Stimulated activated naive CD8-positive, alpha-beta T cell treated with anti-CD3 and anti-CD28 coated beads, Interleukin-15, amount 100 ng/mL, for 72 hours (primary cell): ENCODE results near the gene TBC1D22A.

Experiments
- ATAC-seq: fragments of 150-1000 bp; cut with Tn5 transposase; 2 replicates; pipeline ENCODE4 v1.10.0; 2021; ENCODE audit warnings: mild to moderate bottlenecking, moderate library complexity
- DNase-seq, 2 donors: peaks; one replicate each; pipeline ENCODE4 v3.0.0; 2021 to 2022
- H3K27ac Mint-ChIP-seq, 2 donors: one replicate each; pipeline ENCODE4 v1.8.0; 2022; ENCODE audit warnings: mild to moderate bottlenecking in 2 of 2, mixed read lengths in 2 of 2, moderate library complexity in 2 of 2
- H3K27me3 Mint-ChIP-seq: one replicate; pipeline ENCODE4 v1.8.0; 2022; ENCODE audit warnings: mixed read lengths
- H3K4me1 Mint-ChIP-seq: one replicate; pipeline ENCODE4 v1.8.0; 2022; ENCODE audit warnings: mild to moderate bottlenecking, mixed read lengths
- H3K4me3 Mint-ChIP-seq, 2 donors: one replicate each; pipeline ENCODE4 v1.8.0; 2022; ENCODE audit warnings: mild to moderate bottlenecking in 2 of 2, mixed read lengths in 2 of 2, moderate library complexity in 1 of 2
- H3K9me3 Mint-ChIP-seq, 2 donors: one replicate each; pipeline ENCODE4 v1.8.0; 2022; ENCODE audit warnings: mixed read lengths in 2 of 2

The TBC1D22A gene

GRCh38 chr22:46967445-46968358 lies 205.3 kb downstream of the TBC1D22A start:
- Mint-ChIP-seq H3K27me3 (no peaks in the 10 kb centered on the region), H3K9me3 (no peaks in the 10 kb centered on the region), H3K27ac (no peak overlapping the region), H3K4me1 (peaks cover 46% of the 10 kb centered on the region), H3K4me3 (no peak overlapping the region)
- ATAC-seq: no peak
- DNase-seq: no peak

- ATAC-seq: no peak
- Mint-ChIP-seq H3K27ac (no peak overlapping the region), H3K4me3 (no peak overlapping the region), H3K9me3 (no peaks in the 10 kb centered on the region), H3K27me3 (no peaks in the 10 kb centered on the region), H3K4me1 (peaks cover 46% of the 10 kb centered on the region)
- DNase-seq: no peak
Measured at GRCh38 chr22:46968359-46968740, 205.9 kb downstream of the TBC1D22A start.

GRCh38 chr22:46968848-46969247 lies 206.4 kb downstream of the TBC1D22A start:
- Mint-ChIP-seq H3K4me3 (no peak overlapping the region), H3K27me3 (no peaks in the 10 kb centered on the region), H3K4me1 (peaks cover 41% of the 10 kb centered on the region), H3K27ac (peak overlapping the region in 1 of 2 donors; percentile 22), H3K9me3 (no peaks in the 10 kb centered on the region)
- ATAC-seq: no peak
- DNase-seq: no peak

GRCh38 chr22:46969491-46969890 lies 207.0 kb downstream of the TBC1D22A start:
- peaks cover 36% of the 10 kb centered on the region for H3K4me1 Mint-ChIP-seq
- no peaks in the 10 kb centered on the region for H3K27me3 Mint-ChIP-seq
- DNase-seq (peak; percentile 83 to 93), ATAC-seq (peak; percentile 99)
- no peaks in the 10 kb centered on the region for H3K9me3 Mint-ChIP-seq
- H3K4me3 Mint-ChIP-seq: peak overlapping the region; percentile 4 to 34
- H3K27ac Mint-ChIP-seq: peak overlapping the region; percentile 22 to 66

- Mint-ChIP-seq H3K9me3 (no peaks in the 10 kb centered on the region), H3K27me3 (no peaks in the 10 kb centered on the region), H3K4me3 (peak overlapping the region; percentile 7 to 8), H3K4me1 (peaks cover 40% of the 10 kb centered on the region), H3K27ac (peak overlapping the region in 1 of 2 donors; percentile 66)
- DNase-seq (peak in 1 of 2 donors; percentile 21), ATAC-seq (peak; percentile 72)
Measured at GRCh38 chr22:46969961-46970360, 207.5 kb downstream of the TBC1D22A start.

- DNase-seq: no peak
- H3K27me3 Mint-ChIP-seq: no peaks in the 10 kb centered on the region
- ATAC-seq: no peak
- no peaks in the 10 kb centered on the region for H3K9me3 Mint-ChIP-seq
- no peak overlapping the region for H3K27ac Mint-ChIP-seq
- H3K4me3 Mint-ChIP-seq: peak overlapping the region; percentile 7 to 8
- peaks cover 44% of the 10 kb centered on the region for H3K4me1 Mint-ChIP-seq
Measured at GRCh38 chr22:46970411-46971098, 208.1 kb downstream of the TBC1D22A start.

- no peaks in the 10 kb centered on the region for H3K27me3 Mint-ChIP-seq
- DNase-seq: no peak
- H3K4me1 Mint-ChIP-seq: peaks cover 40% of the 10 kb centered on the region
- H3K9me3 Mint-ChIP-seq: no peaks in the 10 kb centered on the region
- ATAC-seq: no peak
- H3K27ac Mint-ChIP-seq: no peak overlapping the region
- H3K4me3 Mint-ChIP-seq: no peak overlapping the region
Measured at GRCh38 chr22:46971099-46971763, 208.8 kb downstream of the TBC1D22A start.

GRCh38 chr22:46971764-46972125 lies 209.3 kb downstream of the TBC1D22A start:
- Mint-ChIP-seq H3K27ac (no peak overlapping the region), H3K27me3 (no peaks in the 10 kb centered on the region), H3K9me3 (no peaks in the 10 kb centered on the region), H3K4me1 (peaks cover 39% of the 10 kb centered on the region), H3K4me3 (no peak overlapping the region)
- ATAC-seq: no peak
- DNase-seq: no peak

- DNase-seq: no peak
- no peak overlapping the region for H3K27ac Mint-ChIP-seq
- H3K27me3 Mint-ChIP-seq: no peaks in the 10 kb centered on the region
- H3K9me3 Mint-ChIP-seq: no peaks in the 10 kb centered on the region
- H3K4me1 Mint-ChIP-seq: peaks cover 39% of the 10 kb centered on the region
- no peak for ATAC-seq
- no peak overlapping the region for H3K4me3 Mint-ChIP-seq
Measured at GRCh38 chr22:46972256-46972655, 209.8 kb downstream of the TBC1D22A start.

GRCh38 chr22:46972901-46973831 lies 210.7 kb downstream of the TBC1D22A start:
- peak overlapping the region in 1 of 2 donors; percentile 84 for H3K27ac Mint-ChIP-seq
- no peaks in the 10 kb centered on the region for H3K9me3 Mint-ChIP-seq
- DNase-seq (no peak), ATAC-seq (no peak)
- peaks cover 34% of the 10 kb centered on the region for H3K4me1 Mint-ChIP-seq
- H3K27me3 Mint-ChIP-seq: no peaks in the 10 kb centered on the region
- H3K4me3 Mint-ChIP-seq: no peak overlapping the region

- Mint-ChIP-seq H3K27ac (no peak overlapping the region), H3K4me3 (no peak overlapping the region), H3K4me1 (peaks cover 26% of the 10 kb centered on the region), H3K27me3 (no peaks in the 10 kb centered on the region), H3K9me3 (no peaks in the 10 kb centered on the region)
- ATAC-seq (no peak), DNase-seq (no peak)
Measured at GRCh38 chr22:46974077-46974476, 211.6 kb downstream of the TBC1D22A start.

GRCh38 chr22:46974631-46975585 lies 212.5 kb downstream of the TBC1D22A start:
- ATAC-seq (no peak), DNase-seq (no peak)
- no peaks in the 10 kb centered on the region for H3K27me3 Mint-ChIP-seq
- no peaks in the 10 kb centered on the region for H3K9me3 Mint-ChIP-seq
- peaks cover 18% of the 10 kb centered on the region for H3K4me1 Mint-ChIP-seq
- peak overlapping the region; percentile 52 to 54 for H3K27ac Mint-ChIP-seq
- no peak overlapping the region for H3K4me3 Mint-ChIP-seq

- no peak for DNase-seq
- no peaks in the 10 kb centered on the region for H3K27me3 Mint-ChIP-seq
- ATAC-seq: no peak
- H3K27ac Mint-ChIP-seq: no peak overlapping the region
- no peaks in the 10 kb centered on the region for H3K9me3 Mint-ChIP-seq
- H3K4me3 Mint-ChIP-seq: no peak overlapping the region
- peaks cover 9% of the 10 kb centered on the region for H3K4me1 Mint-ChIP-seq
Measured at GRCh38 chr22:46976143-46976542, 213.7 kb downstream of the TBC1D22A start.

GRCh38 chr22:46976598-46976997 lies 214.1 kb downstream of the TBC1D22A start:
- Mint-ChIP-seq H3K4me3 (no peak overlapping the region), H3K9me3 (no peaks in the 10 kb centered on the region), H3K4me1 (peaks cover 10% of the 10 kb centered on the region), H3K27ac (peak overlapping the region in 1 of 2 donors; percentile 40), H3K27me3 (no peaks in the 10 kb centered on the region)
- ATAC-seq: no peak
- DNase-seq: no peak
